Measurements from ENCODE around the gene SPTB.
A peak's percentile ranks its signal among the peaks of the same experiment; 100 is the strongest.

SPTB gene

DNA sequence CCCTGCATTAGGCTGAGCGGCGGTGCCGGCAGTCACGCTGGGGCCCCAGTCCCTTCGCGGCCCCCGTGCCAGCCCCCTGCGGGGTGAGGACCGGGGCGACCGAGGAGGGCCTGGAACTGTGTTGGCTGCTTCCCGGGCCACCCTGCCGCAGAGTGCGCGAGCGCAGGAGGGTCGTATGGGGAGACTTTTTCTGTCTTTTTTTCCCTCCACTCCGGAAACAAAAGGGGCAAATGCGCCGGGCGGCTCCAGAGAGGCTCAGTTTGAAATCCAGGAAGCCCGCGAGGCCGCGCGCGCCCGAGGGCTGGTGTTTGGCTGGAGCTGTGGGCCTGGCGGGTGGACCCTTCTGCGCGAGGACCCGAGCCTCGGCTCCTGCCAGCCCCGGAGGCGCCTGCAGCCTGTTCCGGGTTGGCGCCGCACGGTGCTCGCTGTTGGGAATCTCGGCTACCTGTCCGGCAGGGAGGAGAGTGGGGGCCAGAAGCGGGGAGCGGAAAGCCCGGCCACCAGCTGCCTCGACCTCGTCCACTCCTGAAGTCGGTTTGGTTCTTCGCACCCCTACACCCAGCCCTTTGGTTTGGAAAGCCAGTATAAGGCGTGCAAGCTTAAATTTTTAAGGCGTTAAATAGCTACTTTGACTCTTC lies 174.8 kb downstream of the SPTB start:
- no peak for DNase-seq (ENCODE audit: low spot score)
- TF ChIP-seq, protein P1, sequence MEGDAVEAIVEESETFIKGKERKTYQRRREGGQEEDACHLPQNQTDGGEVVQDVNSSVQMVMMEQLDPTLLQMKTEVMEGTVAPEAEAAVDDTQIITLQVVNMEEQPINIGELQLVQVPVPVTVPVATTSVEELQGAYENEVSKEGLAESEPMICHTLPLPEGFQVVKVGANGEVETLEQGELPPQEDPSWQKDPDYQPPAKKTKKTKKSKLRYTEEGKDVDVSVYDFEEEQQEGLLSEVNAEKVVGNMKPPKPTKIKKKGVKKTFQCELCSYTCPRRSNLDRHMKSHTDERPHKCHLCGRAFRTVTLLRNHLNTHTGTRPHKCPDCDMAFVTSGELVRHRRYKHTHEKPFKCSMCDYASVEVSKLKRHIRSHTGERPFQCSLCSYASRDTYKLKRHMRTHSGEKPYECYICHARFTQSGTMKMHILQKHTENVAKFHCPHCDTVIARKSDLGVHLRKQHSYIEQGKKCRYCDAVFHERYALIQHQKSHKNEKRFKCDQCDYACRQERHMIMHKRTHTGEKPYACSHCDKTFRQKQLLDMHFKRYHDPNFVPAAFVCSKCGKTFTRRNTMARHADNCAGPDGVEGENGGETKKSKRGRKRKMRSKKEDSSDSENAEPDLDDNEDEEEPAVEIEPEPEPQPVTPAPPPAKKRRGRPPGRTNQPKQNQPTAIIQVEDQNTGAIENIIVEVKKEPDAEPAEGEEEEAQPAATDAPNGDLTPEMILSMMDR (conservative IDR thresholded peaks at IDR 0.05; ENCODE audit: low read depth), result no peak
- H3K27ac ChIP-seq, result peak overlapping the region; percentile 88
- POLR2A ChIA-PET (ENCODE audit: low non-redundant PET), result interaction anchor here (0.5 to 1.3 kb wide), 5 partner anchors 15 to 746 kb away, joined by 3 to 5 read pairs (median 3); partner anchors contain the start of gene HSPA2
- CTCF ChIA-PET, result interaction anchor here (0.5 to 1.7 kb wide), 5 partner anchors 12 to 564 kb away, joined by 3 to 4 read pairs (median 4); no protein-coding TSS in a partner anchor

DNA sequence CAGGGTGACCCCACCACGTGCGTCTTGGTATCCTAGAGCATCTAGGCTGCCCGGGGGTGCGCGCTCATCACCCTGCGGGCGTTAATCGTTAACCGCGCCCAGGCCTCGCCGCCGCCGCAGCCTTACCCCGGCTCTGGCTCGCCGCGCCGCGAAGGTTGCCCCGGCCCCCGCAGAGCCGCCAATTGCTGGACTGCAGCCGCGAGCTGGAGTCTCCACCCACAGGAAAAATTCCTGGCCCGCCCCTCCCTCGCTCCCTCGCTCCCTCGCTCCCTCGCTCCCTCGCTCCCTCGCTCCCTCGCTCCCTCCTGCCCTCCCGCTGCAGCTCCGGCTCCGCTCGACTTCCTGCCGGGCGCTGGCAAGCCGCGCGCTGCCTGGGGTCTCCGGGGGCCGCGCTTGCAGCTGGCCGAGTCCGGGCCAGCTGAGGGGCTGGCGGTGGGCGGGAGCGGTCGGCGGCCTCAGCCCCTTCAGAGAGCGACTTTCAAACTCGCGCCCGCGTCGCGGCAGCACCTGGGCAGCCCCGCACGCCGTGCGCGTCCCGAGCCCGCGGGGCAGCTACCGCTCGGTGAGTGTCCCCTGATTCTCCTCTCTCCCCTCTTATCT lies 175.5 kb downstream of the SPTB start, which contains the start of gene PLEKHG3:
Gene PLEKHG3, plus strand, starts transcription at position 282 of the 600 bp plus-strand sequence. CDS start 23,208 bp downstream, outside the sequence.
- TF ChIP-seq, protein P1 (conservative IDR thresholded peaks at IDR 0.05; ENCODE audit: low read depth), result no peak
- ChIA-PET CTCF (interaction anchor here (0.5 to 1.0 kb wide), 3 partner anchors 12 to 565 kb away, joined by 3 to 4 read pairs (median 4); no protein-coding TSS in a partner anchor), POLR2A (ENCODE audit: low non-redundant PET) (interaction anchor here (0.5 to 1.3 kb wide), 9 partner anchors 12 to 746 kb away, joined by 3 to 5 read pairs (median 3); partner anchors contain the start of gene HSPA2)
- peak within 1 kb of the TSS; percentile 88 for H3K27ac ChIP-seq
- peak; percentile 84 for DNase-seq (ENCODE audit: low spot score)

- ChIA-PET POLR2A (ENCODE audit: low non-redundant PET) (interaction anchor here (0.6 to 1.3 kb wide), 7 partner anchors 11 to 194 kb away, joined by 3 to 5 read pairs (median 3); partner anchors contain the start of gene HSPA2), CTCF (interaction anchor here (1.0 kb wide), 1 partner anchor 13 kb away, joined by 4 read pairs; no protein-coding TSS in a partner anchor)
- TF ChIP-seq, protein P1 (conservative IDR thresholded peaks at IDR 0.05; ENCODE audit: low read depth), result no peak
- H3K27ac ChIP-seq, result peak overlapping the region; percentile 88
- DNase-seq (ENCODE audit: low spot score), result no peak
Observed at GRCh38 chr14:64703395-64704142, 176.1 kb downstream of the SPTB start.

DNA sequence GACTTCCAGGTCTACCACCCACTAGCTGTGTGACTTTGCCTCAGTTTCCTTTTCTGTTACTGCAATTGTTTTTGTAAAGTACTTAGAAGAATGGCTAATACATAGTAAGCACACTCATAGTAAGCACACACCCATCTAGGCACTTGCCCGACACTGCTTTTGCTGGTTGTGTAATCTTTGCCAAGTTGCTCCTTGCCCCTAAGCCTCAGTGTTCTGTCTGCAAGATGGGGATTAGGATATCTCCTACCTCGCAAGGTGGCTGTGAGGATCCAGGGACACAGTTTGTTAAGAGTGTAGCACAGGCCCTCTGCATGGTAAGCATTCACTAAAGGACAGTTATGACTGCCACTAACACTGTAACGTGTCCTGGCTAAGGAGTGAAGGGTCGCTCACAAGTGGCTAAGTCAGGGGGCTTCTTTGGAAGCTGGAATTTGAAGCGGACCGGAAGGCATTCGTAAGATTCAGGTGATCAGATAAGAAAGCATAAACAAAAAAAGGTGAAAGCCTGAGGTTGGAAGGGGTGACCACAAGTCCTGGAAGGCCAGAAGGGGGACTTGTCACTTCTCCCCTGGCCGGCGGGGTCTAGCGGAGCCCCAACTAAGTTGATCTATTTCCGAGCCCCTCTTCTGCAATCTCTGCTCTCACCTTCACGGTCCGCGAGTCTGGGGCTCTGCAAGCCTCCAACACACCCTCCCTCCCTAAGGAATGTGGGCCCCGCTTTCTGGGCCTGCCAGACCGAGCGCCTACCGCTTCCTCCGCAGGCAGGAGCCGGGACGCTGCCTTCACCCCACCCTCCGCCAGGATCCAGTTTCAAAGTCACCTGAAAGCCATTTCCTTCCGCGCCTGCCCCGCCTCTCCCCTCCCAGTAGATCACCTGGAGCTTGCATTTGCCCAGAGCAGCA lies 177.0 kb downstream of the SPTB start:
- TF ChIP-seq, protein P1 (conservative IDR thresholded peaks at IDR 0.05; ENCODE audit: low read depth), result no peak
- DNase-seq (ENCODE audit: low spot score), result peak; percentile 81
- peak overlapping the region; percentile 88 for H3K27ac ChIP-seq
- ChIA-PET POLR2A (ENCODE audit: low non-redundant PET) (interaction anchor here (0.6 kb wide), 1 partner anchor 194 kb away, joined by 3 read pairs; no protein-coding TSS in a partner anchor), CTCF (no interaction called here)

DNA sequence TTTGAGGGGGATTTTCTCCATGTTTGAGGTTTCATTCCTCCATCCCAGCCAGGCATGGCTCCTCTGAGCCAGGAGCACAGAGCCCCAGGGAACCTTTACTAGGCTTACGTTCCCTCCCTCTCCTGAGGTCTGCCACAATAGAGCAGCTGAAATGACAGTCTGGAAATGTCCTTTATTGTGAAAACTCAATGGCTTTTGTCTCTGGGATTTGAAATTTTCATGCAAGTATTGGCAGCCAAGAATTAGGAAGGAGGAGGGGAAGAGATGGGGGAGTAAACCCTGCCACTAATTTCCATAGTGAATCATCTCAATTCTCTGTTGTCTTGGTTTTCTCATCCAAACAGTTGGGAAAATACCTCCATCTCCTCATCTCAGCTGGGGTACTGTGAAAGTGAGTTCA lies 178.0 kb downstream of the SPTB start:
- CTCF ChIA-PET, result no interaction called here
- POLR2A ChIA-PET (ENCODE audit: low non-redundant PET), result no interaction called here
- DNase-seq (ENCODE audit: low spot score), result no peak
- TF ChIP-seq, protein P1 (conservative IDR thresholded peaks at IDR 0.05; ENCODE audit: low read depth), result no peak
- H3K27ac ChIP-seq, result no peak overlapping the region
